ENCODE data around the gene IL12RB2. TPM values are rescaled to one million over a fixed set of nuclear protein-coding genes. Genes with fewer than 3 reads are reported as not detected.

The IL12RB2 gene
- total and polyA plus RNA-seq, 2 of the 13 experiments (the other 11 are each of a cell fraction or from before 2014, with no cell fraction given): not detected

- no peak for TF ChIP-seq ZNF263 (CRISPR knock-in tag; IDR thresholded peaks at IDR 0.05)
- TF ChIP-seq TAF15 (IDR thresholded peaks at IDR 0.05; ENCODE audit: low read depth, low read length, poor library complexity, severe bottlenecking): peak; percentile 70
- peak; percentile 56 for TF ChIP-seq ZNF687 (CRISPR knock-in tag; IDR thresholded peaks at IDR 0.05)
- peak; percentile 46; the same call in 1 of the 2 replicates for TF ChIP-seq NFKBIZ (CRISPR knock-in tag; IDR thresholded peaks at IDR 0.05)
- no peak for TF ChIP-seq BORCS8-MEF2B (CRISPR knock-in tag; IDR thresholded peaks at IDR 0.05)
- no peak for TF ChIP-seq ZNF292 (CRISPR knock-in tag; IDR thresholded peaks at IDR 0.05; ENCODE audit: borderline replicate concordance, low read depth)
- no peak for TF ChIP-seq ZNF430 (CRISPR knock-in tag; IDR thresholded peaks at IDR 0.05)
- no peak for TF ChIP-seq ZNF7 (CRISPR knock-in tag; IDR thresholded peaks at IDR 0.05)
- no peak for TF ChIP-seq PRPF4 (IDR thresholded peaks at IDR 0.05; ENCODE audit: low read depth, low read length, poor library complexity, severe bottlenecking)
- TF ChIP-seq ZNF512B (CRISPR knock-in tag; IDR thresholded peaks at IDR 0.05; ENCODE audit: borderline replicate concordance): no peak
- TF ChIP-seq JDP2 (CRISPR knock-in tag; IDR thresholded peaks at IDR 0.05; ENCODE audit: borderline replicate concordance): no peak
- no peak for TF ChIP-seq SMYD3 (CRISPR knock-in tag; IDR thresholded peaks at IDR 0.05)
- TF ChIP-seq PATZ1 (CRISPR knock-in tag; IDR thresholded peaks at IDR 0.05): peak; percentile 62
- no peak for TF ChIP-seq DZIP1 (CRISPR knock-in tag; IDR thresholded peaks at IDR 0.05)
- peak; percentile 56; the same call in 1 of the 2 replicates for TF ChIP-seq ZBTB21 (CRISPR knock-in tag; IDR thresholded peaks at IDR 0.05)
- TF ChIP-seq AKAP8 (CRISPR knock-in tag; IDR thresholded peaks at IDR 0.05): 0 out of 2 replicates have a peak, but pooled peaks have one; percentile 63
These were observed 122.1 kb downstream of the IL12RB2 start (continued) for GRCh38 chr1:67429528-67430357.
